HG02870 (cell line): ENCODE data around the gene KDM6A.

Experiments
- ATAC-seq: cut with Tn5 transposase; IDR thresholded peaks from one replicate; pipeline ENCODE4 v1.9.1; 2021; ENCODE audit warnings: mild to moderate bottlenecking, moderate library complexity; ENCODE audit not compliant: unreplicated experiment

KDM6A gene

DNA sequence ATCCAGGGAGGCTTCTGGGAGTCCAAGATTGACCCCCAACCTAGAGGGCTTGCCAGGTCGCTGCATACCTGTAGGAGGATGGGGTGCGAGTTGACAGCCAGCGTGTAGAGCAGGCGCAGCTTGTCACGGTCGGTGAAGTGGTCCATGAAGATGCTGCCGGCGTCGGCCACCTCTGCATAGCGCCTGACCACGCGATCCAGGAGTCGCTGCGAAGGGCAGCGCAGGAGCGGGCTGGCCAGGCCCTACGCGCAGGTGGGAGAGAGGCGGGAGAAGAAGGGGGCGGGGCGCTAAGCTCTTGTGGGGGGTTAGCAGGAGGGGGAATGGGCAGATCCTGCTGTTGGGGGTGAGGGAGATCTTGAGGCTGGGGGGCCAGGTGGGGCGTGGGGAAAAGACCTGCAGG, 284.7 kb downstream of the KDM6A start:
- ATAC-seq, result no peak
